ENCODE measurements around the gene HS6ST3.

HS6ST3 gene

GRCh38 chr13:96744367-96745331 lies 654.7 kb downstream of the HS6ST3 start:
- no peak for DNase-seq (ENCODE audit: low read depth)
- no peak overlapping the region for H3K4me3 ChIP-seq (ENCODE audit: low read depth, low read length)
- no peak for TF ChIP-seq CTCF (IDR thresholded peaks at IDR 0.05; ENCODE audit: low read depth, low read length, missing control alignments)
- in situ Hi-C loops (cut with HindIII; ENCODE audit: low sequenced_read_pairs) = no loop called here

GRCh38 chr13:96746886-96747285 lies 657.0 kb downstream of the HS6ST3 start:
- in situ Hi-C loops (cut with HindIII; ENCODE audit: low sequenced_read_pairs) = no loop called here
- TF ChIP-seq CTCF (IDR thresholded peaks at IDR 0.05; ENCODE audit: low read depth, low read length, missing control alignments) = no peak

GRCh38 chr13:96749825-96750224 lies 659.9 kb downstream of the HS6ST3 start:
- in situ Hi-C loops (cut with HindIII; ENCODE audit: low sequenced_read_pairs) = no loop called here
- H3K4me3 ChIP-seq (ENCODE audit: low read depth, low read length) = no peak overlapping the region
- DNase-seq (ENCODE audit: low read depth) = no peak
- no peak for TF ChIP-seq CTCF (IDR thresholded peaks at IDR 0.05; ENCODE audit: low read depth, low read length, missing control alignments)

More at GRCh38 chr13:96746886-96747285, 657.0 kb downstream of the HS6ST3 start:
- no peak overlapping the region for H3K4me3 ChIP-seq (ENCODE audit: low read depth, low read length)
- no peak for DNase-seq (ENCODE audit: low read depth)

- in situ Hi-C loops (cut with HindIII; ENCODE audit: low sequenced_read_pairs) = no loop called here
- no peak overlapping the region for H3K4me3 ChIP-seq (ENCODE audit: low read depth, low read length)
- TF ChIP-seq CTCF (IDR thresholded peaks at IDR 0.05; ENCODE audit: low read depth, low read length, missing control alignments) = no peak
- DNase-seq (ENCODE audit: low read depth) = no peak
These were observed 661.2 kb downstream of the HS6ST3 start for GRCh38 chr13:96751089-96751488.

- H3K4me3 ChIP-seq (ENCODE audit: low read depth, low read length) = no peak overlapping the region
- no peak for TF ChIP-seq CTCF (IDR thresholded peaks at IDR 0.05; ENCODE audit: low read depth, low read length, missing control alignments)
- in situ Hi-C loops (cut with HindIII; ENCODE audit: low sequenced_read_pairs) = no loop called here
- no peak for DNase-seq (ENCODE audit: low read depth)
These were observed 673.0 kb downstream of the HS6ST3 start for GRCh38 chr13:96762876-96763275.

GRCh38 chr13:96766306-96766705 lies 676.4 kb downstream of the HS6ST3 start:
- DNase-seq (ENCODE audit: low read depth) = no peak
- no peak for TF ChIP-seq CTCF (IDR thresholded peaks at IDR 0.05; ENCODE audit: low read depth, low read length, missing control alignments)
- in situ Hi-C loops (cut with HindIII; ENCODE audit: low sequenced_read_pairs) = no loop called here
- no peak overlapping the region for H3K4me3 ChIP-seq (ENCODE audit: low read depth, low read length)
